ENCODE data around the gene WDR7. TPM values are rescaled to one million over a fixed set of nuclear protein-coding genes. Genes with fewer than 3 reads are reported as not detected.

WDR7 gene
- total RNA-seq, 4 donors from 2014 or later: 19.3 to 51.4 (median 28.8) TPM

DNA sequence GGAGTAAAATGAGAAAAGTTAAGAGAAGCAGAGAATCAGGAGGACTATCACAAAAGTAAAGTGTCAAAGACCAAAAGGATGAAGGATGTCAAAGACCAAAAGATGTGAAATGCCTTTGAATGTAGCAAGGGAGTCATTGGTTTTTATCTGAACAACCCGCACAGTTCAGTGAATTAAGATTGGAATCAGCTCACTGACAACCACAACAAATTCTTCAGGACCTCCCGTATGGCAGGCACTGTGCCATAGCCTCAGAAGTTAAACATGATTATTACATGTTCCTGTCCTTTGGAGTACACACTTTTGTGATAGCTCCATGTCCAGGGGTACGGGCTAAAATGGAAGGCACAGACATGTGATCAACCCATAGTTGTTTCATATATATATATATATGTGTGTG, 7.8 kb upstream of the WDR7 start:
- WGBS, 2 donors (ENCODE audit: low coverage in 1 of 2): 81 to 93% methylated on average over 3 of the region's 3 CpGs
- H3K4me1 ChIP-seq: no peaks in the 10 kb centered on the region
- TF ChIP-seq POLR2A (IDR thresholded peaks at IDR 0.05): no peak
- H3K27me3 ChIP-seq: no peaks in the 10 kb centered on the region
- no peaks in the 10 kb centered on the region for H3K9me3 ChIP-seq
- H3K36me3 ChIP-seq: no peaks in the 10 kb centered on the region
- no peak for ATAC-seq
- H3K4me3 ChIP-seq: no peak overlapping the region
- no peak overlapping the region for H3K27ac ChIP-seq

GRCh38 chr18:56645415-56646016, 5.6 kb upstream of the WDR7 start:
- Histone ChIP-seq H3K4me1 (peaks cover 0 to 6% (median 0%) of the 10 kb centered on the region in 3 donors), H3K4me3 (no peak overlapping the region), H3K9me3 (no peaks in the 10 kb centered on the region), H3K36me3 (no peaks in the 10 kb centered on the region), H3K27me3 (no peaks in the 10 kb centered on the region), H3K27ac (no peak overlapping the region)
- WGBS, 2 donors (ENCODE audit: low coverage in 1 of 2): 46 to 64% methylated on average over 5 of the region's 5 CpGs
- no peak for TF ChIP-seq POLR2AphosphoS5 (IDR thresholded peaks at IDR 0.05)
- TF ChIP-seq, protein P1, sequence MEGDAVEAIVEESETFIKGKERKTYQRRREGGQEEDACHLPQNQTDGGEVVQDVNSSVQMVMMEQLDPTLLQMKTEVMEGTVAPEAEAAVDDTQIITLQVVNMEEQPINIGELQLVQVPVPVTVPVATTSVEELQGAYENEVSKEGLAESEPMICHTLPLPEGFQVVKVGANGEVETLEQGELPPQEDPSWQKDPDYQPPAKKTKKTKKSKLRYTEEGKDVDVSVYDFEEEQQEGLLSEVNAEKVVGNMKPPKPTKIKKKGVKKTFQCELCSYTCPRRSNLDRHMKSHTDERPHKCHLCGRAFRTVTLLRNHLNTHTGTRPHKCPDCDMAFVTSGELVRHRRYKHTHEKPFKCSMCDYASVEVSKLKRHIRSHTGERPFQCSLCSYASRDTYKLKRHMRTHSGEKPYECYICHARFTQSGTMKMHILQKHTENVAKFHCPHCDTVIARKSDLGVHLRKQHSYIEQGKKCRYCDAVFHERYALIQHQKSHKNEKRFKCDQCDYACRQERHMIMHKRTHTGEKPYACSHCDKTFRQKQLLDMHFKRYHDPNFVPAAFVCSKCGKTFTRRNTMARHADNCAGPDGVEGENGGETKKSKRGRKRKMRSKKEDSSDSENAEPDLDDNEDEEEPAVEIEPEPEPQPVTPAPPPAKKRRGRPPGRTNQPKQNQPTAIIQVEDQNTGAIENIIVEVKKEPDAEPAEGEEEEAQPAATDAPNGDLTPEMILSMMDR (IDR thresholded peaks at IDR 0.05): peak in 3 of 4 experiments; percentile 14 to 33 (median 15)
- no peak for ATAC-seq

DNA sequence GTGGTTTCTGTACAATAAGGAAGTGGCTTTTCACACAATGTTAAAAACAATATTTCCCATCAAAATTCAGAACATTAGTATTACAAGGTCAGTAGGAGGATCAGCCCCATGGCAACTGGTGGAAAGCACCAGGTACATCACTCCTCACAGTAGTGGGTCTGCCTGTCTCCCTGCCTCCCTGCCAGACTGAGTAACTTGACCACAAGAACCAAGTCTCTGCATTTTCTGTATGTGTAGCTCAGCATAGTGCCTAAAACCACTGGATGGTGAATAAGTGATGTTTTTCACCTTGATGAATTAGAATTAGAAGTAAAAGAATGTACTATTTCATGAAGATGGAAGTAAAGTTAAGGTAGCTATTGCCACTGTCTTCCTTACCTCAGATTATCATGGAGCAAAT, 4.1 kb upstream of the WDR7 start:
- no peaks in the 10 kb centered on the region for H3K27me3 ChIP-seq
- TF ChIP-seq EP300 (IDR thresholded peaks at IDR 0.05): no peak
- TF ChIP-seq, protein P1 (IDR thresholded peaks at IDR 0.05): no peak
- TF ChIP-seq POLR2AphosphoS5 (IDR thresholded peaks at IDR 0.05): no peak
- no peak for TF ChIP-seq POLR2A (IDR thresholded peaks at IDR 0.05)
- H3K4me1 ChIP-seq: peaks cover 0 to 14% (median 2%) of the 10 kb centered on the region in 3 donors
- no peaks in the 10 kb centered on the region for H3K9me3 ChIP-seq
- H3K27ac ChIP-seq: no peak overlapping the region
- ATAC-seq: no peak
- no peaks in the 10 kb centered on the region for H3K36me3 ChIP-seq
- H3K4me3 ChIP-seq: no peak overlapping the region

GRCh38 chr18:56647951-56648893, 2.9 kb upstream of the WDR7 start:
- Histone ChIP-seq H3K27ac (no peak overlapping the region), H3K4me3 (no peak overlapping the region), H3K27me3 (no peaks in the 10 kb centered on the region), H3K36me3 (no peaks in the 10 kb centered on the region), H3K9me3 (no peaks in the 10 kb centered on the region), H3K4me1 (peaks cover 0 to 21% (median 5%) of the 10 kb centered on the region in 3 donors)
- TF ChIP-seq POLR2A (IDR thresholded peaks at IDR 0.05) (no peak), POLR2AphosphoS5 (IDR thresholded peaks at IDR 0.05) (no peak), EP300 (IDR thresholded peaks at IDR 0.05) (no peak)
- TF ChIP-seq, protein P1 (IDR thresholded peaks at IDR 0.05): no peak
- WGBS, 2 donors (ENCODE audit: low coverage in 1 of 2): 71 to 77% methylated on average over 1 to 2 of the region's 3 CpGs
- ATAC-seq: no peak

DNA sequence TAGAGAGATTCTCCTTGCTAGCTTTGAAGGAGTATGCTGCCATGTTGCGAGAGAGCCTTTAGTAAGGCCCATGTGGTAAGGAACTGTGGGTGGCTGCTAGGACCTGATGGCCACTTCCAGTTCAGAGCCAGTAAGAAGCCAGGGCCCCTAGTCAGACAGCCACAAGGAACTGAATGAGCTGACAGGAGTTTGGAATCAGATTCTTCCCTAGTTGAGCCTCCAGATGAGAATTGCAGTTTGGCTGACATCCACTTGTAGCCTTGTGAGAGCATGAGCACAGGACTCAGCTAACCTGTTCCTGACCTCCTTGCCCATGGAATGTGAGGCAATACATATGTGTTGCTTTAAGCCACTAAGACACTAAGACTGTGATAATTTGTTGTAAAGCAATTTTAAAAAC, 1.2 kb upstream of the WDR7 start:
- no peak for TF ChIP-seq POLR2A (IDR thresholded peaks at IDR 0.05)
- TF ChIP-seq EP300 (IDR thresholded peaks at IDR 0.05): no peak
- TF ChIP-seq, protein P1 (IDR thresholded peaks at IDR 0.05): no peak
- TF ChIP-seq POLR2AphosphoS5 (IDR thresholded peaks at IDR 0.05): no peak

More for the DNA sequence above, 1.2 kb upstream of the WDR7 start:
- peaks cover 0 to 21% (median 5%) of the 10 kb centered on the region in 3 donors for H3K4me1 ChIP-seq
- H3K27me3 ChIP-seq: no peaks in the 10 kb centered on the region
- WGBS, 2 donors (ENCODE audit: low coverage in 1 of 2): 100% methylated on average over 1 of the region's 1 CpG
- H3K9me3 ChIP-seq: no peaks in the 10 kb centered on the region
- no peak overlapping the region for H3K4me3 ChIP-seq
- peak overlapping the region in 2 of 4 donors; percentile 89 for H3K27ac ChIP-seq
- ATAC-seq: no peak
- H3K36me3 ChIP-seq: no peaks in the 10 kb centered on the region

Measured in gastroesophageal sphincter (tissue), 4 donors.